HepG2 (cell line): ENCODE results near the gene SNX7. TPM values are rescaled to one million over a fixed set of nuclear protein-coding genes. Genes with fewer than 3 reads are reported as not detected.

Experiments used
- ATAC-seq: fragments of 200-7000 bp; cut with Tn5 transposase; 3 replicates; pipeline ENCODE4 v1.9.1; 2020; ENCODE audit warnings: mild to moderate bottlenecking, moderate library complexity
- BruUV-seq: library from RNA; stranded (reverse); fragments of 400-500 nt; replicated peaks from 2 replicates; lab custom pipeline; 2021; lab: Mats Ljungman, UMichigan
- CTCF ChIA-PET: fragments of 300-600 bp; formaldehyde crosslinking; extraction: SDS; loops from one replicate; lab custom pipeline; 2021; ENCODE audit warnings: low total read pairs, inconsistent platforms, low intra/inter-chr PET ratio; lab: Yijun Ruan, JAX
- POLR2A ChIA-PET: fragments of 350-600 bp; sonication (Branson Sonifier 250); formaldehyde crosslinking; loops from one replicate; lab custom pipeline; 2020; ENCODE audit warnings: antibody characterized with exemption, inconsistent platforms; lab: Yijun Ruan, JAX
- DNase-seq: peaks from one replicate; pipeline ENCODE4 v3.0.0-alpha.2; 2015; ENCODE audit warnings: low spot score
- FAIRE-seq: peaks from 3 replicates; lab custom pipeline; 2011; peaks lifted over from hg19 to GRCh38; lab: Jason Lieb, UNC
- H2AFZ ChIP-seq: one replicate; pipeline ENCODE4 v1.6.1; 2011; ENCODE audit warnings: low read length, inconsistent platforms
- H3K27ac ChIP-seq: fragments of 300-600 bp; 3 replicates; pipeline ENCODE4 v1.8.0; 2011; ENCODE audit warnings: mixed run types, mild to moderate bottlenecking, mixed read lengths, low read length, inconsistent platforms; ENCODE audit not compliant: insufficient read depth; ENCODE audit errors: extremely low read length
- H3K27me3 ChIP-seq, 2 experiments: fragments of 200-600 bp in 1 of 2; 2 replicates in 1 of 2; 3 replicates in 1 of 2; pipeline versions ENCODE4 v1.6.0 to v1.8.0; 2011; ENCODE audit warnings: low read length in 2 of 2, mild to moderate bottlenecking in 2 of 2, moderate library complexity in 2 of 2, inconsistent platforms in 1 of 2; ENCODE audit not compliant: insufficient read depth in 2 of 2, control insufficient read depth in 1 of 2
- H3K36me3 ChIP-seq, 2 experiments: fragments of 200-600 bp in 1 of 2; replicated peaks in 1 of 2; 2 replicates in 1 of 2; 3 replicates in 1 of 2; pipeline versions ENCODE4 v1.5.1 to v1.8.0; 2011; ENCODE audit warnings: low read length in 2 of 2, inconsistent platforms in 1 of 2; ENCODE audit not compliant: insufficient read depth in 2 of 2, control insufficient read depth in 1 of 2
- H3K4me1 ChIP-seq: 2 replicates; pipeline ENCODE4 v1.5.1; 2012; ENCODE audit warnings: low read length, inconsistent platforms; ENCODE audit not compliant: insufficient read depth
- H3K4me2 ChIP-seq: 2 replicates; pipeline ENCODE4 v1.6.0; 2011; ENCODE audit warnings: low read depth, low read length, inconsistent platforms
- H3K4me3 ChIP-seq, 3 experiments: fragments of 200-600 bp in 1 of 3; sonication (generic), shearing (Covaris generic) in 1 of 3; replicated peaks in 1 of 3; 2 replicates each; pipeline ENCODE4 v1.5.1; 2011 to 2016; ENCODE audit warnings: low read length in 3 of 3, inconsistent platforms in 2 of 3, low read depth in 2 of 3, mild to moderate bottlenecking in 2 of 3, control low read depth in 1 of 3, mixed read lengths in 1 of 3; ENCODE audit not compliant: insufficient read depth in 1 of 3
- H3K79me2 ChIP-seq: one replicate; pipeline ENCODE4 v1.6.1; 2011; ENCODE audit warnings: low read length, inconsistent platforms; ENCODE audit not compliant: insufficient read depth
- H3K9ac ChIP-seq: 2 replicates; pipeline ENCODE4 v1.6.0; 2011; ENCODE audit warnings: mild to moderate bottlenecking, low read depth, low read length, inconsistent platforms; ENCODE audit not compliant: insufficient read depth
- H3K9me3 ChIP-seq: 2 replicates; pipeline ENCODE4 v1.5.1; 2012; ENCODE audit warnings: mild to moderate bottlenecking, low read length
- H4K20me1 ChIP-seq: 2 replicates; pipeline ENCODE4 v1.6.0; 2011; ENCODE audit warnings: inconsistent platforms, mild to moderate bottlenecking, low read length, moderate library complexity; ENCODE audit not compliant: insufficient read depth
- CEBPB ChIP-seq: IDR thresholded peaks from 2 replicates; pipeline ENCODE4 v1.6.1; 2011; ENCODE audit warnings: low read depth, low read length, improper control_type of control experiment, borderline replicate concordance
- HNRNPH1 ChIP-seq: fragments of 200-400 bp; formaldehyde crosslinking; optimal IDR thresholded peaks from 2 replicates; pipeline ENCODE3; 2017; ENCODE audit warnings: mild to moderate bottlenecking, low read depth, low read length
- KAT2B ChIP-seq: fragments of 150-350 bp; IDR thresholded peaks from 2 replicates; pipeline ENCODE4 v1.6.1; 2014; ENCODE audit warnings: low read depth, low read length, borderline replicate concordance
- MATR3 ChIP-seq: sonication (generic); formaldehyde crosslinking; IDR thresholded peaks from 2 replicates; pipeline ENCODE4 v1.4.0; 2020; ENCODE audit warnings: missing genetic modification reagents
- PAWR ChIP-seq: sonication (generic); formaldehyde crosslinking; IDR thresholded peaks from 2 replicates; pipeline ENCODE4 v1.4.0; 2020; ENCODE audit warnings: missing genetic modification reagents, mild to moderate bottlenecking, borderline replicate concordance
- TRIM24 ChIP-seq: sonication (generic); formaldehyde crosslinking; IDR thresholded peaks from 2 replicates; pipeline ENCODE4 v1.8.0; 2022; ENCODE audit warnings: mild to moderate bottlenecking, missing genetic modification reagents
- ZFAT ChIP-seq: sonication (generic); formaldehyde crosslinking; conservative IDR thresholded peaks from 2 replicates; pipeline ENCODE4 v1.8.1; 2023; ENCODE audit warnings: missing genetic modification reagents, inconsistent platforms
- ZNF205 ChIP-seq: IDR thresholded peaks from 2 replicates; pipeline ENCODE4 v1.6.1; 2018; ENCODE audit warnings: missing biosample characterization, missing genetic modification reagents
- ZNF251 ChIP-seq: sonication (generic); formaldehyde crosslinking; IDR thresholded peaks from 2 replicates; pipeline ENCODE4 v1.9.0; 2021; ENCODE audit warnings: mild to moderate bottlenecking, missing genetic modification reagents
- ZNF383 ChIP-seq: sonication (generic); formaldehyde crosslinking; IDR thresholded peaks from 2 replicates; pipeline ENCODE4 v1.4.0; 2020; ENCODE audit warnings: missing genetic modification reagents, mild to moderate bottlenecking, borderline replicate concordance
- ZNF589 ChIP-seq: sonication (generic); formaldehyde crosslinking; conservative IDR thresholded peaks from 2 replicates; pipeline ENCODE4 v1.8.0; 2022; ENCODE audit warnings: mild to moderate bottlenecking, moderate library complexity, missing genetic modification reagents
- WGBS: methylation state at CpG from one replicate; pipeline ENCODE4 v1.1.6; 2017; ENCODE audit warnings: low lambda C conversion rate; 5-methylcytosine and 5-hydroxymethylcytosine counted together
- in situ Hi-C: cut with HindIII; loops from 2 replicates; pipeline ENCODE4 v1.10.0; 2017; ENCODE audit warnings: low pct_unique_long_range_greater_than_20kb; ENCODE audit not compliant: extremely low pct_ligation_motif_present
- intact Hi-C: fragments of 100-400 bp; cut with micrococcal nuclease; formaldehyde crosslinking; loops from one replicate; pipeline ENCODE4 v1.10.0; 2022; ENCODE audit not compliant: unreplicated experiment
- polyA plus RNA-seq, 8 experiments: library from polyadenylated mRNA; depleted of rRNA in 3 of 8; stranded (reverse) in 7 of 8; unstranded in 1 of 8; fragments of >200 nt; fragmentation: Illumina TruSeq in 4 of 8; extraction: Trizol in 4 of 8; gene quantifications; 2 replicates each; pipeline versions ENCODE4 v1.2.1 to v1.2.3, GENCODE V29; 2011 to 2016; ENCODE audit warnings: low read depth in 4 of 8, missing spikeins in 1 of 8, mixed read lengths in 1 of 8; ENCODE audit not compliant: insufficient read depth in 1 of 8
- total RNA-seq, 5 experiments: library from RNA; depleted of rRNA; stranded (reverse); fragments of >200 nt; fragmentation: Illumina TruSeq; extraction: Trizol; gene quantifications; 2 replicates each; pipeline ENCODE4 v1.2.3, GENCODE V29; 2016; ENCODE audit warnings: low read depth in 1 of 5

Gene SNX7
- total and polyA plus RNA-seq, 2 of the 13 experiments (the other 11 are each of a cell fraction or from before 2014, with no cell fraction given): 14.3 to 33.5 TPM

- no peak for TF ChIP-seq ZNF251 (CRISPR knock-in tag)
- TF ChIP-seq ZFAT: no peak
- no peak for TF ChIP-seq HNRNPH1
- TF ChIP-seq ZNF589 (CRISPR knock-in tag): no peak
- TF ChIP-seq KAT2B: no peak
- TF ChIP-seq ZNF205 (CRISPR knock-in tag): no peak
Observed at GRCh38 chr1:98739762-98740161, 78.2 kb downstream of the SNX7 start (continued).

- 77% methylated on average over 1 of the region's 1 CpG for WGBS
- Histone ChIP-seq H3K4me2 (no peak overlapping the region), H3K79me2 (no peaks in the 10 kb centered on the region), H3K4me3 (no peak overlapping the region), H3K36me3 (no peaks in the 10 kb centered on the region), H3K9ac (no peak overlapping the region), H3K9me3 (no peaks in the 10 kb centered on the region), H3K27ac (no peak overlapping the region), H3K4me1 (no peaks in the 10 kb centered on the region)
- POLR2A ChIA-PET: no interaction called here
- intact Hi-C loops: no loop called here
- BruUV-seq: no TSS peak
- no peak for TF ChIP-seq MATR3
- 0 out of 2 replicates have a peak, but pooled peaks have one; percentile 59 for TF ChIP-seq CEBPB
- TF ChIP-seq, all 625 proteins: peak for 1
- CTCF ChIA-PET: no interaction called here
- Histone ChIP-seq H2AFZ (no peak overlapping the region), H4K20me1 (no peaks in the 10 kb centered on the region), H3K27me3 (no peaks in the 10 kb centered on the region)
- FAIRE-seq (no peak), ATAC-seq (no peak), DNase-seq (no peak)
- in situ Hi-C loops: no loop called here
Observed at GRCh38 chr1:98741164-98741563, 79.6 kb downstream of the SNX7 start.

- in situ Hi-C loops (no loop called here), intact Hi-C loops (no loop called here)
- no peaks in the 10 kb centered on the region for H3K79me2 ChIP-seq
- 53% methylated on average over 2 of the region's 2 CpGs for WGBS
- no peak overlapping the region for H3K4me2 ChIP-seq
- POLR2A ChIA-PET: no interaction called here
- BruUV-seq: no TSS peak
- ATAC-seq (no peak), FAIRE-seq (no peak), DNase-seq (no peak)
- no peak overlapping the region for H3K4me3 ChIP-seq
- H3K4me1 ChIP-seq: no peaks in the 10 kb centered on the region
- no peaks in the 10 kb centered on the region for H4K20me1 ChIP-seq
- no peak overlapping the region for H2AFZ ChIP-seq
- no peak overlapping the region for H3K9ac ChIP-seq
- H3K9me3 ChIP-seq: no peaks in the 10 kb centered on the region
- no peak overlapping the region for H3K27ac ChIP-seq
- CTCF ChIA-PET: no interaction called here
- H3K27me3 ChIP-seq: no peaks in the 10 kb centered on the region
- H3K36me3 ChIP-seq: no peaks in the 10 kb centered on the region
- TF ChIP-seq PAWR (no peak), ZNF383 (no peak), TRIM24 (CRISPR knock-in tag) (no peak)
Observed at GRCh38 chr1:98749152-98749756, 87.7 kb downstream of the SNX7 start.
